DMS153 treated with DMSO at 0.1 percent for 48 hours (cell line): ENCODE data around the gene DPP6.

Experiments used
- DNase-seq: peaks from one replicate; lab custom pipeline; 2025; ENCODE audit not compliant: unreplicated experiment; lab: John Stamatoyannopoulos, UW

Gene DPP6

DNA sequence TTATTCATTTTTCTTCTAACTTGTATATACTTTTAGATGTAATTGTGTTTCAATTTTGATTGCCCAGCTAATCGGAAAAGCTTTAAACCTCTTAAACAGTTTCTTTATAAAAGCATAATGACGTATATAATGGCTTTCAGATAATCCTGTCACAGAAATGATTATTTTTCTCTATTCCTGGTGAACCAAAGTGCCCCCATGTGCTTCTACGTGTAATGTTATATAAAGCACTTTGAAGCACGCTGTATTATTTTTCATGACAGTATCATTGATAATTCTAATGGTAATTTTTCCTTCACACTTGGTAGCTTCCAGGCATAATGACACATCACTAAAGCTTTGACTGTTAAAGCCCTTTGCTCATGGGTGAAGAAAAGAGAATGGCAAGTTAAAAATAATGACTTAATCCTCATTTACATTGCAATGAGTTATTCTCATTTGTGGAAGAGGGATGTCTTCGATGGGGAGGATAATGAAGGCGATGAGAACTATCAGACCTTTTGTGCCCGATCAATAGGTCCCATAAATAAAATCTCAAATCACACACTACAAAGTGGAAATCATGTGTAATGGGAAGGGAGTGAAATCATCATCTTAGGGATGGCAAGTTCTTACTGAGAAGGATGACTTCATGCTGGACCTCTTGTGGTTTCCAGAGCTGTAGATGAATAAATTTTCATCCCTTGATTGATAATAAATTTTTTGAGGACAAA is 460.1 kb downstream of the DPP6 start:
- no peak for DNase-seq

DNA sequence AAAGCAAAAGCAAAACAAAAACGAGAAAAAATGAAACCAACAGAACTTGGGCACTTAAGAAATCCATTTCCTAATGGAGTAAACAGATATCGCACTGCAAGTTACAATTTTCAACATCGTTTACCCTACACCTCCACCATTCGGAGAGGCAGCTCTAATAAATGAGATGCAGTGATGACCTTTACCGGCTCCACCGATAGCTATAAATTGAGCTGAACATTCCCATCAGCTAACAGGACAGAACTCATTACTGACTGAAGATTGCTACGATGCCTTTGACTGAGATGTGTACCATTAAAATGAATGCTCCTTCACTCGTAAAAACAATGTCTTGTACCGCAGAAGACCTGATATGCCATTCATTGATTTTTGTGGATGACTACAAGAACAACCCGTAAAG is 465.6 kb downstream of the DPP6 start:
- DNase-seq: no peak

- no peak for DNase-seq
These were observed 467.0 kb downstream of the DPP6 start for GRCh38 chr7:154519229-154519628.

DNA sequence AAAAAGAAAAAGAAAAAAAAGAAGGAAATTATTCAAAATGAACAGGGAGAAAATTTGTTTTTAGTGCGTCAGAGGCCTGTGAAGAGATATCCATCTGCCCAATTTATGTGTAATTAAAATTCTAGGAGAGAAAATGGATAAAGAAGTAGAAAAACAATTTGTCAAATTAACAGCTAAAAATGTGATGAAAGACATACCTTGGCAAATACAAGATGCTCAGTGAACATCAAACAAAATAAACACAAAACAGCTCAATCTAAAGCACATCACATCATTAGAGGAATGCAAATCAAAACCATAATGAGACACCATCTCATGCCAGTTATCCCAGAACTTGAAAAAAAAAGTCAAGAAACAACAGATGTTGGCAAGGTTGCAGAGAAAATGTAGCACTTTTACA is 477.9 kb downstream of the DPP6 start:
- no peak for DNase-seq

DNA sequence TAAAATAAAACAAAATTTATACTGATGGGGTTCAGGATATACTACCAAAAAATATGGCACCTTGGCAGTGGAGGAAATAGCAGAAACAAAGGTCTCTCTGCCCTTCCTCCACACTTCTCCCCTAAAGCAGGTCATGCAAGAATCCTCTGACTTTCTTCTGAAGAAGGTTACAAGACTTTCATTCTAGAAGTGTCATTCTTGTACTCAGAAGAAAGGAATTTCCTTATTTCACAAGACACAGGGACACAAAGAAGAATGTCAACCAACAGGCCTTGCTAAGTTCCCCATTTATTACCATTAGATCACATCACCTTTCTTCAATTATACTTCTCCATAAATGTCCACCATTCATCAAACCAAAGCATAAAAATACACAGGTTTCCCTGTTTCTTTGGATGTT is 480.6 kb downstream of the DPP6 start:
- DNase-seq: no peak

DNA sequence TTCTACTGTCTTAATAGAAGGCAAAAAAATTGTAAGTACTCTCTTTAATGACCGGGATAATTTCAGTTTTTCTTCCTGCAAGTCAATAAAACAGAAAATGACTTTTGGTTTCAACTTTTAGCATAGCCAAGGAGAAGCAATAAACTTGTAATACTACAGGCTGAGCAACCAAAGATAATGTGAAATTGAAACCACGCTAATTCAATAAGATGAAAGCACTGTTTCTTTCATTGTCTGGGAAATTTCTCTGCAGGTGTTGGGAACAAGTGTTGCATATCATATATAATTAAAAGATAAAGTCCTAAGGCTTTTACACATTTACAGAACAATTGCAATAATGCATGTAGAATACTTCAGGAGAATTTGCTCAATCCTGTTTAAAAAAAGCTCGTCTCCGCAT is 488.4 kb downstream of the DPP6 start:
- DNase-seq: no peak

DNA sequence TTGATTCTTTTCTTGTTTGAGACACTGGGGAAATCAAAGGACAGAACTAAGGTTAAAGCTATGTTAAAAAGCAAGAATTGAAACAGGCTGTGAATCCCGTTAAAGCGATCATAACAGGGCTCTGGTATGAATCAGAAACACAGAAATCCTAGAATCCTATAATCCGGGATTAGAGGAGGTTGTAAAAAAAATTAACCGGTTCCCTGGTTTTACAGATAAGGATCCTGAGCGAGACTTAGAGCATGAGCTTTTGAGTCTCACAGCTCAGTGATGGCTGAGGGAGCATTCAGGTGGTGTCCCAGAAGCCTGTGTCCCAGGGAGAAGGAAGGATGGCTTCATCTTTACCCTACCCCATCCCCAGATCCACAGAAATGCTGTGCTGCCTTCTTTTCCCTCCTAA is 489.4 kb downstream of the DPP6 start:
- no peak for DNase-seq

- no peak for DNase-seq
These were observed 494.9 kb downstream of the DPP6 start for GRCh38 chr7:154546946-154547587.

GRCh38 chr7:154553711-154554265 is 501.6 kb downstream of the DPP6 start:
- DNase-seq: no peak

- DNase-seq: no peak
These were observed 507.3 kb downstream of the DPP6 start for GRCh38 chr7:154559454-154559853.

DNA sequence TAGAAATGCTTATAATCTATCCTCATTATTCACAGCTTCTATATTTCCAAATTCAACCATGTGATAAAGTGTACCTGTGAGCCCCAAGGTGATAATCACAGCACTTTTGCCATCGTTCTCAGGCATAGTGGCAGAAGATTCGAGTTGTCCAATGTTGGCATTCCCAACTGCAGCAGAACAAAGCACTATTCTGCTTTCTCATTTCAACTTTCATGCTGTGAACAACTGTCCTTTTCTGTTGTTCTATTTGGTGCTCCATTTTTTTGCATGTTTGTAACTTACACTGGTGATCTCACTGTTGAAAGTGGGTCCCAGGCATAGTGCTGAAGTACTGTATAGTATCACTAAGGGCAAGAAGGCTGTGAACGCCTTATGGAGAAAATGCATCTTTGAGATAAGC is 512.5 kb downstream of the DPP6 start:
- DNase-seq: no peak

DNA sequence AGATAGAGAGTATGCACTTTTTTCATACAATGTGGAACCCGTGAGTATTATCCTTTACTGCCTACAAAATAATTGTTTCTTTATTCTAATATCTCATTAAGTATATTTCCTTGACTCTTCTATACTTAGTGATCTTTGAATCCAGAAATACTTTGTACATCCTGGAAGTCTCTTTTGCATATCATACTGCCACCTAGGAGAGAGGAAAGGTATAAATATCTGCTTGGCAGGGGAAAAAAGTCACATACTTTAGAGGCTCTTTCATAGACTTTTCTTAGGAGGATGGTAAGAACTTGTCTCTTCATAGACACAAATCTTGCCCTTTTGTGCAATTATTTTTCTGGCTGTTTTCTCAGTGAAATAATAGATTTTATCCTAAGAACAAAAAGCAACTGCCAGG is 514.7 kb downstream of the DPP6 start:
- no peak for DNase-seq

- DNase-seq: no peak
These were observed 516.1 kb downstream of the DPP6 start for GRCh38 chr7:154568346-154568745.

GRCh38 chr7:154569916-154570315 is 517.7 kb downstream of the DPP6 start:
- no peak for DNase-seq

DNA sequence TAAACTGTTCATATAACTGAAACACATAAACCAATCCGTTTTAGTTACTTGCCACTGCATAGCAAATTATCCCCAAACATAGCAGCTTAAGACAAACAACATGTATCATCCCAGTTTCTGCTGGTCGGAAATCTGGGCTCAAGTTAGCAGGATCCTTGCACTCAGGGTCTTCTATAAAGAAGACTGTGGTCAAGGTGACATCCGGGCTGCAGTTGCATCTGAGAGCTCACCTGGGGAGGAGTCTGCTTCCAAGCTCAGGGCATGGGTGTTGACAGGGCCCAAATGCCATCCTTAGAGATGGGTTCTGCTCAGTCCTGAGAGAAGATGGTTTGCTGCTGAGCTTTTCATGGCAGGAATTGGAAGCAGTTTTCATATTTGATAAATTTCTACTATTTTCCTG is 519.6 kb downstream of the DPP6 start:
- no peak for DNase-seq

GRCh38 chr7:154574235-154574634 is 522.0 kb downstream of the DPP6 start:
- no peak for DNase-seq

DNA sequence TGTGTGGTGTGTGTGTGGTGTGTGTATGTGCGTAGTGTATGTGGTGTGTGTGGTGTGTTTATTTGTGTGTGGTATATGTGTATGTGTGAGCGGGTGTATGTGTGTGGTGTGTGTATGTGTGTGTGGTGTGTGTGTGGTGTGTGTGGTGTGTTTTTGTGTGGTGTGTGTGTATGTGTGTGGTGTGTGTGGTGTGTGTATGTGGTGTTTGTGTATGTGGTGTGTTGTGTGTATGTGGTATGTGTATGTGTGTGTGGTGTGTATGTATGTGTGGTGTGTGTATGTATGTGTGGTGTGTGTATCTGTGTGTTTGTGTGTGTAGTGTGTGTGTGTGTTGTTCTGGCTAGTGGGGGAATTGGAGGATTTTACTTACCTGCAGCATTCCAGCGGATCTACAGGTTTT is 523.3 kb downstream of the DPP6 start:
- DNase-seq: no peak

- DNase-seq: no peak
These were observed 524.4 kb downstream of the DPP6 start for GRCh38 chr7:154576604-154577003.

- DNase-seq: no peak
These were observed 525.1 kb downstream of the DPP6 start for GRCh38 chr7:154577141-154577873.

DNA sequence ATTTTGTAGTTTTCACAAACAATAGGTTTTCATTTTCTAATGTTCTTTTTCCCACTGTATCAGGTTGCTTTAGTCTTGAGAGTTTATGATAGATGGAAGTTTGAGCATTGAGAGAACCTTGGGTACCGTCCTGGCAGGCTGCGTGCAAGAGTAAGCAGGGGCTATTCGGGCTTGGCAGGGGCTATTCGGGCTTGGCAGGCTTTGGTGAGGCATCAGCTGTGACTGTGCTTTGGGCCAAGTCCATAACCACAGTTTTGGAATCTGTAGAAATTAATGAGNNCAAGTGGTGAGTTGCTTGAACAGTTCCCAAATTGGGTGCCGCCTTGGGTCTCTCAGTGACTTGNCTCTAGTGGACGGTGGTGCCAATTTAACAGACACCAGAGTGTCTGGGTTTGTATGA is 526.1 kb downstream of the DPP6 start:
- DNase-seq: no peak

GRCh38 chr7:154579711-154580110 is 527.5 kb downstream of the DPP6 start:
- DNase-seq: no peak
